Measurements from ENCODE around the gene SHC3. TPM values are rescaled to one million over a fixed set of nuclear protein-coding genes. Genes with fewer than 3 reads are reported as not detected.

SHC3 gene
- total and polyA plus RNA-seq, 2 of the 4 experiments (the other 2 are of a cell fraction) = 4.5 to 13.3 TPM

GRCh38 chr9:88959727-88960469 lies 218.7 kb downstream of the SHC3 start:
- WGBS, 2 experiments (ENCODE audit: extremely low coverage in 2 of 2, insufficient read length in 1 of 2) = no CpG with 5 or more reads among the region's 5 CpGs
- no peaks in the 10 kb centered on the region for H3K36me3 ChIP-seq (ENCODE audit: control insufficient read depth, insufficient read depth, low read length)
- peaks cover 29% of the 10 kb centered on the region for H3K27me3 ChIP-seq (ENCODE audit: control insufficient read depth, insufficient read depth, low read length)
- no peak overlapping the region for H3K18ac ChIP-seq (ENCODE audit: low read depth, low read length)
- H4K8ac ChIP-seq (ENCODE audit: low read depth in 2 of 2, low read length in 2 of 2) = no peak overlapping the region
- no peak overlapping the region for H3K27ac ChIP-seq (ENCODE audit: insufficient read depth, low read length)
- H2BK120ac ChIP-seq (ENCODE audit: low read depth, low read length) = no peak overlapping the region
- no peak for TF ChIP-seq NFE2L2 (IDR thresholded peaks at IDR 0.05; ENCODE audit: low read depth, low read length)
- TF ChIP-seq BHLHE40 (IDR thresholded peaks at IDR 0.05; ENCODE audit: low read depth, low read length) = no peak
- TF ChIP-seq, protein P1, sequence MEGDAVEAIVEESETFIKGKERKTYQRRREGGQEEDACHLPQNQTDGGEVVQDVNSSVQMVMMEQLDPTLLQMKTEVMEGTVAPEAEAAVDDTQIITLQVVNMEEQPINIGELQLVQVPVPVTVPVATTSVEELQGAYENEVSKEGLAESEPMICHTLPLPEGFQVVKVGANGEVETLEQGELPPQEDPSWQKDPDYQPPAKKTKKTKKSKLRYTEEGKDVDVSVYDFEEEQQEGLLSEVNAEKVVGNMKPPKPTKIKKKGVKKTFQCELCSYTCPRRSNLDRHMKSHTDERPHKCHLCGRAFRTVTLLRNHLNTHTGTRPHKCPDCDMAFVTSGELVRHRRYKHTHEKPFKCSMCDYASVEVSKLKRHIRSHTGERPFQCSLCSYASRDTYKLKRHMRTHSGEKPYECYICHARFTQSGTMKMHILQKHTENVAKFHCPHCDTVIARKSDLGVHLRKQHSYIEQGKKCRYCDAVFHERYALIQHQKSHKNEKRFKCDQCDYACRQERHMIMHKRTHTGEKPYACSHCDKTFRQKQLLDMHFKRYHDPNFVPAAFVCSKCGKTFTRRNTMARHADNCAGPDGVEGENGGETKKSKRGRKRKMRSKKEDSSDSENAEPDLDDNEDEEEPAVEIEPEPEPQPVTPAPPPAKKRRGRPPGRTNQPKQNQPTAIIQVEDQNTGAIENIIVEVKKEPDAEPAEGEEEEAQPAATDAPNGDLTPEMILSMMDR (conservative IDR thresholded peaks at IDR 0.05; ENCODE audit: low read depth, low read length) = no peak
- TF ChIP-seq ELK1 (IDR thresholded peaks at IDR 0.05; ENCODE audit: borderline replicate concordance, low read depth, low read length) = no peak
- TF ChIP-seq SMC3 (IDR thresholded peaks at IDR 0.05; ENCODE audit: low read depth, low read length) = no peak
- no peak for TF ChIP-seq CEBPB (IDR thresholded peaks at IDR 0.05; ENCODE audit: low read depth, low read length)
- no peak overlapping the region for H4K5ac ChIP-seq (ENCODE audit: low read depth, low read length)
- ATAC-seq (ENCODE audit: low read depth) (no peak), DNase-seq (no peak)
- H4K20me1 ChIP-seq (ENCODE audit: insufficient read depth, low read length) = no peaks in the 10 kb centered on the region
- intact Hi-C loops (cut with micrococcal nuclease) (no loop called here), dilution Hi-C loops (cut with HindIII; ENCODE audit: low sequenced_read_pairs, unreplicated experiment) (no loop called here), in situ Hi-C loops (cut with MboI; ENCODE audit: low sequenced_read_pairs) (no loop called here)
- no peaks in the 10 kb centered on the region for H3K9me3 ChIP-seq (ENCODE audit: control insufficient read depth, insufficient read depth, low read length)
- BruUV-seq (replicated peaks) = no TSS peak
- H2AFZ ChIP-seq (replicated peaks; ENCODE audit: low read length, poor library complexity) = no peak overlapping the region
- peaks cover 3% of the 10 kb centered on the region; the same call in 1 of the 2 replicates for H3K9me1 ChIP-seq (ENCODE audit: insufficient read depth, low read length)
- H3K4ac ChIP-seq (ENCODE audit: low read depth, low read length) = no peak overlapping the region
- no peak overlapping the region for H2AK9ac ChIP-seq (replicated peaks; ENCODE audit: low read depth, low read length, poor library complexity)
- no peak overlapping the region for H3K23ac ChIP-seq (ENCODE audit: low read depth, low read length)
- no peak overlapping the region for H2BK5ac ChIP-seq (ENCODE audit: low read depth, low read length, poor library complexity, severe bottlenecking)
- no peak overlapping the region for H3K9ac ChIP-seq (ENCODE audit: low read depth, low read length)
- H3K4me2 ChIP-seq (ENCODE audit: low read depth, low read length) = no peak overlapping the region
- POLR2A ChIA-PET (ENCODE audit: unreplicated experiment) = no interaction called here
- H3K4me1 ChIP-seq (ENCODE audit: control insufficient read depth, insufficient read depth, low read length) = no peaks in the 10 kb centered on the region
- H2BK20ac ChIP-seq (ENCODE audit: low read depth, low read length) = no peak overlapping the region
- no peak overlapping the region for H2AK5ac ChIP-seq (ENCODE audit: low read depth, low read length)
- H2BK15ac ChIP-seq (ENCODE audit: low read depth, low read length) = no peak overlapping the region
- H3K56ac ChIP-seq (ENCODE audit: extremely low read depth, insufficient read depth, low read length) = no peak overlapping the region
- H4K91ac ChIP-seq (ENCODE audit: insufficient read depth, low read depth, low read length) = no peak overlapping the region
- CTCF ChIA-PET = no interaction called here
- no peak overlapping the region for H3K4me3 ChIP-seq (ENCODE audit: insufficient read depth, low read depth, low read length)
- no peaks in the 10 kb centered on the region for H3K79me1 ChIP-seq (ENCODE audit: low read depth in 1 of 2, low read length in 2 of 2)
- H3K14ac ChIP-seq (replicated peaks; ENCODE audit: low read depth, low read length) = no peak overlapping the region
